Measurements from ENCODE around the gene ARMH3. TPM values are rescaled to one million over a fixed set of nuclear protein-coding genes. Genes with fewer than 3 reads are reported as not detected.

The ARMH3 gene
- total and polyA plus RNA-seq, 2 experiments from 2014 or later: 8.7 to 11.1 TPM

GRCh38 chr10:101933976-101934375 is 122.0 kb downstream of the ARMH3 start:
- no peak for TF ChIP-seq EZH2 (IDR thresholded peaks at IDR 0.05; ENCODE audit: low read depth, unreplicated experiment)
- TF ChIP-seq ZNF462 (CRISPR knock-in tag; IDR thresholded peaks at IDR 0.05): no peak
- no peak for TF ChIP-seq CTCF (conservative IDR thresholded peaks at IDR 0.05; ENCODE audit: low read depth in 2 of 2)
- no peak for TF ChIP-seq ZNF114 (CRISPR knock-in tag; IDR thresholded peaks at IDR 0.05)
- no peak for TF ChIP-seq CREB1 (CRISPR knock-in tag; IDR thresholded peaks at IDR 0.05; ENCODE audit: low read depth)
- TF ChIP-seq POLR2AphosphoS5 (IDR thresholded peaks at IDR 0.05; ENCODE audit: low read depth): no peak
- TF ChIP-seq ZNF331 (CRISPR knock-in tag; IDR thresholded peaks at IDR 0.05; ENCODE audit: low read depth): no peak
- TF ChIP-seq STAT1 (IDR thresholded peaks at IDR 0.05; ENCODE audit: unreplicated experiment): no peak
- Histone ChIP-seq H3K4me2 (no peak overlapping the region), H3K4me3 (no peak overlapping the region), H3K36me3 (ENCODE audit: insufficient read depth) (no peaks in the 10 kb centered on the region), H3K27ac (ENCODE audit: low read depth) (peak overlapping the region; percentile 20; the same call in 1 of the 2 replicates), H3K4me1 (ENCODE audit: insufficient read depth) (0 out of 2 replicates have a peak, but pooled peaks cover 3% of the 10 kb centered on the region), H3K27me3 (ENCODE audit: insufficient read depth) (no peaks in the 10 kb centered on the region), H2AFZ (no peak overlapping the region), H3K9me2 (ENCODE audit: insufficient read depth) (no peaks in the 10 kb centered on the region), H3F3A (replicated peaks; ENCODE audit: low read depth) (no peaks in the 10 kb centered on the region), H3K79me2 (replicated peaks; ENCODE audit: insufficient read depth) (no peaks in the 10 kb centered on the region), H4K20me1 (replicated peaks; ENCODE audit: insufficient read depth) (0 out of 2 replicates have a peak, but pooled peaks cover 6% of the 10 kb centered on the region)
- no peak overlapping the region for H3K4me3 Mint-ChIP-seq
- peaks cover 4% of the 10 kb centered on the region; the same call in 2 of the 3 replicates for H3K4me1 Mint-ChIP-seq
- no peaks in the 10 kb centered on the region for H3K36me3 Mint-ChIP-seq (ENCODE audit: low read depth)
- no peak for ATAC-seq
- no peaks in the 10 kb centered on the region for H3K9me3 Mint-ChIP-seq
- peak overlapping the region; percentile 15; the same call in 1 of the 2 replicates for H3K27ac Mint-ChIP-seq
- no peak for DNase-seq (ENCODE audit: low spot score)
- peaks cover 3% of the 10 kb centered on the region for H3K27me3 Mint-ChIP-seq (ENCODE audit: insufficient read depth, low read depth, poor library complexity)
